Prostate gland (tissue), 2 donors: ENCODE measurements around the gene ADD3.

ENCODE experiments used
- CTCF ChIP-seq, 4 experiments: fragments of 200-600 bp in 2 of 4; fragments of 450-650 bp in 2 of 4; sonication (generic) in 2 of 4; IDR thresholded peaks; 1 replicate in 3 of 4; 2 replicates in 1 of 4; pipeline ENCODE4 v1.5.1; 2016 to 2019; ENCODE audit warnings: antibody characterized with exemption in 4 of 4, mild to moderate bottlenecking in 2 of 4, moderate library complexity in 2 of 4
- POLR2A ChIP-seq: fragments of 450-650 bp; IDR thresholded peaks from one replicate; pipeline ENCODE4 v1.6.1; 2016; ENCODE audit warnings: antibody characterized with exemption, mild to moderate bottlenecking
- POLR2AphosphoS5 ChIP-seq: sonication (generic); formaldehyde crosslinking; IDR thresholded peaks from one replicate; pipeline ENCODE4 v1.6.1; 2017; ENCODE audit warnings: antibody characterized with exemption

GRCh38 chr10:110005719-110006118 is 2.1 kb upstream of the ADD3 start:
- no peak for TF ChIP-seq CTCF (IDR thresholded peaks at IDR 0.05)
- TF ChIP-seq POLR2A, result no peak
- TF ChIP-seq POLR2AphosphoS5, result no peak
